HCT116 (cell line): Measurements from ENCODE around the gene KRTAP6-1. TPM values are rescaled to one million over a fixed set of nuclear protein-coding genes. Genes with fewer than 3 reads are reported as not detected.

Experiments
- ATAC-seq: fragments of 200-7000 bp; cut with Tn5 transposase; 2 replicates; pipeline ENCODE4 v1.9.1; 2020; ENCODE audit warnings: mild to moderate bottlenecking, moderate library complexity
- BruUV-seq: library from RNA; stranded (reverse); fragments of 400-500 nt; replicated peaks from 2 replicates; lab custom pipeline; 2021; lab: Mats Ljungman, UMichigan
- CTCF ChIA-PET: fragments of 300-600 bp; sonication (Branson Sonifier 250); formaldehyde crosslinking; loops from one replicate; lab custom pipeline; 2021; ENCODE audit warnings: antibody characterized with exemption; lab: Charles Lee
- POLR2A ChIA-PET: fragments of 300-600, 350-600 bp; sonication (Branson Sonifier 250); formaldehyde crosslinking; loops from one replicate; lab custom pipeline; 2021; ENCODE audit warnings: antibody characterized with exemption; lab: Charles Lee
- RAD21 ChIA-PET, 2 experiments: fragments of 300-600 bp; sonication (Branson Sonifier 250); formaldehyde crosslinking; loops; one replicate each; lab custom pipeline; 2023; ENCODE audit warnings: low total read pairs in 2 of 2; ENCODE audit not compliant: uncharacterized antibody in 2 of 2, unreplicated experiment in 2 of 2, low non-redundant PET in 1 of 2; lab: Charles Lee
- DNase-seq: peaks from one replicate; pipeline ENCODE4 v3.0.0-alpha.2; 2010; ENCODE audit warnings: low read depth, low spot score
- H2AFZ ChIP-seq: fragments of 200-600 bp; shearing (Covaris generic), sonication (generic); 2 replicates; pipeline ENCODE4 v1.6.1; 2017; ENCODE audit warnings: low read depth, mixed run types, mixed read lengths, antibody characterized with exemption, low read length; ENCODE audit not compliant: poor library complexity, severe bottlenecking
- H3K27ac ChIP-seq: 2 replicates; pipeline ENCODE4 v1.5.1; 2012; ENCODE audit warnings: low read depth, low read length
- H3K27me3 ChIP-seq: fragments of 200-600 bp; sonication (generic); 2 replicates; pipeline ENCODE4 v1.6.1; 2016; ENCODE audit warnings: mixed run types, low read length, mixed read lengths; ENCODE audit not compliant: insufficient read depth
- H3K36me3 ChIP-seq, 2 experiments: fragments of 200-500 bp in 1 of 2; fragments of 200-600 bp in 1 of 2; sonication (Bioruptor generic) in 1 of 2; sonication (generic) in 1 of 2; 2 replicates each; pipeline versions ENCODE4 v1.5.1 to v1.6.1; 2014 to 2016; ENCODE audit warnings: low read length in 2 of 2, inconsistent platforms in 1 of 2, mixed read lengths in 1 of 2, mixed run types in 1 of 2; ENCODE audit not compliant: insufficient read depth in 2 of 2, control insufficient read depth in 1 of 2
- H3K4me1 ChIP-seq, 2 experiments: fragments of 200-600 bp in 1 of 2; sonication (generic) in 1 of 2; 2 replicates each; pipeline versions ENCODE4 v1.5.1 to v1.6.1; 2012 to 2017; ENCODE audit warnings: low read length in 2 of 2, inconsistent platforms in 1 of 2, mild to moderate bottlenecking in 1 of 2, mixed read lengths in 1 of 2, mixed run types in 1 of 2, moderate library complexity in 1 of 2; ENCODE audit not compliant: insufficient read depth in 2 of 2, control insufficient read depth in 1 of 2
- H3K4me2 ChIP-seq: fragments of 200-600 bp; sonication (generic); 2 replicates; pipeline ENCODE4 v1.6.1; 2017; ENCODE audit warnings: mixed run types, low read length, mixed read lengths
- H3K4me3 ChIP-seq, 2 experiments: fragments of 200-600 bp in 1 of 2; sonication (generic) in 1 of 2; replicated peaks in 1 of 2; 2 replicates each; pipeline ENCODE4 v1.5.1; 2011 to 2016; ENCODE audit warnings: low read length in 2 of 2, control low read depth in 1 of 2, low read depth in 1 of 2, mild to moderate bottlenecking in 1 of 2, mixed read lengths in 1 of 2, mixed run types in 1 of 2
- H3K79me2 ChIP-seq: fragments of 200-600 bp; sonication (generic); 2 replicates; pipeline ENCODE4 v1.6.1; 2017; ENCODE audit warnings: mild to moderate bottlenecking, mixed run types, low read length, moderate library complexity, mixed read lengths; ENCODE audit not compliant: insufficient read depth
- H3K9ac ChIP-seq: fragments of 200-600 bp; sonication (generic); 2 replicates; pipeline ENCODE4 v1.6.1; 2016; ENCODE audit warnings: low read length, mixed read lengths
- H3K9me2 ChIP-seq: fragments of 200-600 bp; sonication (generic), shearing (Covaris generic); 2 replicates; pipeline ENCODE4 v1.6.1; 2017; ENCODE audit warnings: mixed run types, mild to moderate bottlenecking, moderate library complexity; ENCODE audit not compliant: insufficient read depth
- H3K9me3 ChIP-seq, 2 experiments: fragments of 200-500 bp in 1 of 2; fragments of 200-600 bp in 1 of 2; sonication (Bioruptor generic) in 1 of 2; sonication (generic) in 1 of 2; 2 replicates each; pipeline ENCODE4 v1.6.1; 2014 to 2017; ENCODE audit warnings: low read length in 2 of 2, mixed read lengths in 2 of 2, inconsistent platforms in 1 of 2, low read depth in 1 of 2, mild to moderate bottlenecking in 1 of 2, mixed run types in 1 of 2, moderate library complexity in 1 of 2; ENCODE audit not compliant: control insufficient read depth in 1 of 2, insufficient read depth in 1 of 2
- H4K20me1 ChIP-seq: fragments of 200-600 bp; sonication (generic), shearing (Covaris generic); 2 replicates; pipeline ENCODE4 v1.6.1; 2017; ENCODE audit warnings: mixed run types, mild to moderate bottlenecking, moderate library complexity; ENCODE audit not compliant: insufficient read depth
- CEBPB ChIP-seq: IDR thresholded peaks from 2 replicates; pipeline ENCODE4 v1.6.1; 2012; ENCODE audit warnings: low read depth
- EGR1 ChIP-seq: IDR thresholded peaks from 2 replicates; pipeline ENCODE4 v1.6.1; 2012; ENCODE audit warnings: low read depth
- ELF1 ChIP-seq: IDR thresholded peaks from 2 replicates; pipeline ENCODE4 v1.6.1; 2012; ENCODE audit warnings: low read depth, borderline replicate concordance
- EZH2 ChIP-seq: fragments of 200-600 bp; sonication (generic); IDR thresholded peaks from 2 replicates; pipeline ENCODE4 v1.6.1; 2017; ENCODE audit warnings: antibody characterized with exemption, mixed run types
- POLR2AphosphoS5 ChIP-seq: IDR thresholded peaks from 2 replicates; pipeline ENCODE4 v1.6.1; 2011; ENCODE audit warnings: mild to moderate bottlenecking, low read depth, low read length, moderate library complexity
- RAD21 ChIP-seq: IDR thresholded peaks from 2 replicates; pipeline ENCODE4 v1.6.1; 2012; ENCODE audit warnings: low read depth, mild to moderate bottlenecking
- REST ChIP-seq: IDR thresholded peaks from 2 replicates; pipeline ENCODE4 v1.6.1; 2012; ENCODE audit warnings: low read depth
- SIN3A ChIP-seq: IDR thresholded peaks from 2 replicates; pipeline ENCODE4 v1.6.1; 2012; ENCODE audit warnings: low read depth
- SP1 ChIP-seq: IDR thresholded peaks from 2 replicates; pipeline ENCODE4 v1.6.1; 2012; ENCODE audit warnings: low read depth
- SRF ChIP-seq: IDR thresholded peaks from 2 replicates; pipeline ENCODE4 v1.6.1; 2012; ENCODE audit warnings: low read depth
- TCF7L2 ChIP-seq: IDR thresholded peaks from 2 replicates; pipeline ENCODE4 v1.7.0; 2011; ENCODE audit warnings: borderline replicate concordance, inconsistent platforms; ENCODE audit not compliant: insufficient read depth, insufficient read length; ENCODE audit errors: extremely low read depth
- YY1 ChIP-seq: IDR thresholded peaks from 2 replicates; pipeline ENCODE4 v1.6.1; 2011; ENCODE audit warnings: low read length, low read depth, moderate library complexity, mild to moderate bottlenecking; ENCODE audit not compliant: insufficient replicate concordance; ENCODE audit errors: extremely low read depth
- ZFX ChIP-seq: fragments of 450-650 bp; IDR thresholded peaks from 2 replicates; pipeline ENCODE4 v1.6.1; 2017
- intact Hi-C: fragments of 100-400 bp; cut with micrococcal nuclease; formaldehyde crosslinking; loops from 2 replicates; pipeline ENCODE4 v1.10.0; 2022
- total RNA-seq: library from RNA; stranded (reverse); gene quantifications from one replicate; pipeline ENCODE4 v1.2.1, GENCODE V29; 2021; ENCODE audit not compliant: unreplicated experiment
- TF ChIP-seq, protein P1 (sequence below), 3 experiments: fragments of 200-600 bp in 1 of 3; sonication (generic) in 1 of 3; IDR thresholded peaks in 2 of 3; conservative IDR thresholded peaks in 1 of 3; 2 replicates each; pipeline ENCODE4 v1.5.1; 2012 to 2017; ENCODE audit warnings: low read depth in 2 of 3, low read length in 2 of 3, antibody characterized with exemption in 1 of 3, borderline replicate concordance in 1 of 3, control low read depth in 1 of 3, mild to moderate bottlenecking in 1 of 3, mixed read lengths in 1 of 3, mixed run types in 1 of 3, moderate library complexity in 1 of 3; ENCODE audit not compliant: insufficient read depth in 1 of 3
- TF ChIP-seq, protein P2 (sequence below): IDR thresholded peaks from 2 replicates; pipeline ENCODE4 v1.6.1; 2011; ENCODE audit warnings: mild to moderate bottlenecking, low read length, moderate library complexity; ENCODE audit not compliant: insufficient replicate concordance; ENCODE audit errors: extremely low read depth
- TF ChIP-seq, protein P3 (sequence below): IDR thresholded peaks from 2 replicates; pipeline ENCODE4 v1.6.1; 2012

Gene KRTAP6-1
- total RNA-seq, 1 experiment from 2014 or later, result not detected

DNA sequence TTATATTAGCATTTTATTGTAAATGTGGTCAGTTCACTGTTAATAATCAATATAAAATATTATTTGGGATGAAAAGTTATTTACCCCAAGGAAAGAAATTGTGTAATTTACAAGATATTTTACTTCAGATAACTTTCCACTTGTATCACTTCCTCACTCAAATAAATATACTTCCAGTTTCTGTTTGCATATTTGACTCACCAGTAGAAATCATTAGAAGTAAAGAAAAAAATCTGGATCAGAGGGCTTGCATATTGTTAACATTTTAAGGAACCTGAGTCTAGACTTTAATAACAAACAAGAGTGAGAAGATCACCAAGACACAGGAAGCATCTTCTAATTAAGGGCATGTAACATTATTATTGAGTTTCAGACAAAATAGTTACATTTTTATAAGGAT, 6.3 kb upstream of the KRTAP6-1 start (continued):
- TF ChIP-seq, protein P1, sequence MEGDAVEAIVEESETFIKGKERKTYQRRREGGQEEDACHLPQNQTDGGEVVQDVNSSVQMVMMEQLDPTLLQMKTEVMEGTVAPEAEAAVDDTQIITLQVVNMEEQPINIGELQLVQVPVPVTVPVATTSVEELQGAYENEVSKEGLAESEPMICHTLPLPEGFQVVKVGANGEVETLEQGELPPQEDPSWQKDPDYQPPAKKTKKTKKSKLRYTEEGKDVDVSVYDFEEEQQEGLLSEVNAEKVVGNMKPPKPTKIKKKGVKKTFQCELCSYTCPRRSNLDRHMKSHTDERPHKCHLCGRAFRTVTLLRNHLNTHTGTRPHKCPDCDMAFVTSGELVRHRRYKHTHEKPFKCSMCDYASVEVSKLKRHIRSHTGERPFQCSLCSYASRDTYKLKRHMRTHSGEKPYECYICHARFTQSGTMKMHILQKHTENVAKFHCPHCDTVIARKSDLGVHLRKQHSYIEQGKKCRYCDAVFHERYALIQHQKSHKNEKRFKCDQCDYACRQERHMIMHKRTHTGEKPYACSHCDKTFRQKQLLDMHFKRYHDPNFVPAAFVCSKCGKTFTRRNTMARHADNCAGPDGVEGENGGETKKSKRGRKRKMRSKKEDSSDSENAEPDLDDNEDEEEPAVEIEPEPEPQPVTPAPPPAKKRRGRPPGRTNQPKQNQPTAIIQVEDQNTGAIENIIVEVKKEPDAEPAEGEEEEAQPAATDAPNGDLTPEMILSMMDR (IDR thresholded peaks at IDR 0.05 in 2 of 3, conservative IDR thresholded peaks at IDR 0.05 in 1 of 3; ENCODE audit: borderline replicate concordance in 1 of 3, insufficient read depth in 1 of 3, low read depth in 2 of 3, low read length in 2 of 3), result no peak
- TF ChIP-seq TCF7L2 (no peak), POLR2AphosphoS5 (no peak), YY1 (no peak), ELF1 (no peak), SP1 (no peak), EGR1 (no peak)

- Histone ChIP-seq H3K4me2 (no peak within 1 kb of the TSS), H3K27ac (no peak within 1 kb of the TSS), H4K20me1 (no peaks in the 10 kb centered on the region), H2AFZ (no peak within 1 kb of the TSS), H3K79me2 (no peaks in the 10 kb centered on the region), H3K4me3 (no peak within 1 kb of the TSS), H3K9me3 (peaks cover 13 to 20% of the 10 kb centered on the region in 2 experiments; a peak in 2 of 4 replicates), H3K36me3 (no peaks in the 10 kb centered on the region), H3K9me2 (no peaks in the 10 kb centered on the region), H3K9ac (no peak within 1 kb of the TSS), H3K27me3 (no peaks in the 10 kb centered on the region), H3K4me1 (no peaks in the 10 kb centered on the region)
- POLR2A ChIA-PET, result no interaction called here
- RAD21 ChIA-PET, result no interaction called here
- BruUV-seq, result no TSS peak
- CTCF ChIA-PET, result no interaction called here
- TF ChIP-seq SRF, result no peak
- no peak for TF ChIP-seq TCF7L2
- no peak for TF ChIP-seq EZH2
- no peak for TF ChIP-seq CEBPB
- TF ChIP-seq, protein P2, sequence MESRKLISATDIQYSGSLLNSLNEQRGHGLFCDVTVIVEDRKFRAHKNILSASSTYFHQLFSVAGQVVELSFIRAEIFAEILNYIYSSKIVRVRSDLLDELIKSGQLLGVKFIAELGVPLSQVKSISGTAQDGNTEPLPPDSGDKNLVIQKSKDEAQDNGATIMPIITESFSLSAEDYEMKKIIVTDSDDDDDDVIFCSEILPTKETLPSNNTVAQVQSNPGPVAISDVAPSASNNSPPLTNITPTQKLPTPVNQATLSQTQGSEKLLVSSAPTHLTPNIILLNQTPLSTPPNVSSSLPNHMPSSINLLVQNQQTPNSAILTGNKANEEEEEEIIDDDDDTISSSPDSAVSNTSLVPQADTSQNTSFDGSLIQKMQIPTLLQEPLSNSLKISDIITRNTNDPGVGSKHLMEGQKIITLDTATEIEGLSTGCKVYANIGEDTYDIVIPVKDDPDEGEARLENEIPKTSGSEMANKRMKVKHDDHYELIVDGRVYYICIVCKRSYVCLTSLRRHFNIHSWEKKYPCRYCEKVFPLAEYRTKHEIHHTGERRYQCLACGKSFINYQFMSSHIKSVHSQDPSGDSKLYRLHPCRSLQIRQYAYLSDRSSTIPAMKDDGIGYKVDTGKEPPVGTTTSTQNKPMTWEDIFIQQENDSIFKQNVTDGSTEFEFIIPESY, result no peak
- no peak for TF ChIP-seq RAD21
- TF ChIP-seq SIN3A, result no peak
- no peak for TF ChIP-seq REST
- TF ChIP-seq ELF1, result no peak
- TF ChIP-seq, protein P3, sequence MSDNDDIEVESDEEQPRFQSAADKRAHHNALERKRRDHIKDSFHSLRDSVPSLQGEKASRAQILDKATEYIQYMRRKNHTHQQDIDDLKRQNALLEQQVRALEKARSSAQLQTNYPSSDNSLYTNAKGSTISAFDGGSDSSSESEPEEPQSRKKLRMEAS, result no peak
- TF ChIP-seq ZFX, result no peak
- no peak for TF ChIP-seq POLR2AphosphoS5
- no peak for TF ChIP-seq YY1
- ATAC-seq, result no peak
- intact Hi-C loops, result no loop called here
- no peak for DNase-seq
Observed at GRCh38 chr21:30616125-30616524, 2.4 kb upstream of the KRTAP6-1 start, which contains the start of gene KRTAP20-1. Gene KRTAP20-1 (plus strand): TSS chr21:30616425. CDS start chr21:30616455, 30 bp downstream.
